Kidney (tissue), 14 donors: ENCODE measurements around the gene MSX1. TPM values are rescaled to one million over a fixed set of nuclear protein-coding genes. Genes with fewer than 3 reads are reported as not detected.
A peak's percentile ranks its signal among the peaks of the same experiment; 100 is the strongest.

Source experiments
- DNase-seq, 5 donors: peaks; one replicate each; pipeline ENCODE4 v3.0.0-alpha.2; 2013 to 2020
- FAIRE-seq: peaks from 2 replicates; lab custom pipeline; 2012; peaks lifted over from hg19 to GRCh38; lab: Jason Lieb, UNC
- H3K27ac ChIP-seq, 2 donors: one replicate each; pipeline ENCODE4 v1.7.0; 2013; ENCODE audit warnings: low read depth in 2 of 2, low read length in 2 of 2, inconsistent platforms in 1 of 2
- H3K27me3 ChIP-seq: one replicate; pipeline ENCODE4 v1.7.1; 2013; ENCODE audit warnings: low read length, inconsistent platforms; ENCODE audit not compliant: control insufficient read depth, insufficient read depth
- H3K36me3 ChIP-seq, 3 donors: one replicate each; pipeline versions ENCODE4 v1.7.0 to v1.7.1; 2013; ENCODE audit warnings: low read length in 3 of 3, control low read depth in 1 of 3, inconsistent platforms in 1 of 3; ENCODE audit not compliant: insufficient read depth in 3 of 3, control insufficient read depth in 2 of 3
- H3K4me1 ChIP-seq, 3 donors: one replicate each; pipeline versions ENCODE4 v1.7.0 to v1.7.1; 2013; ENCODE audit warnings: low read length in 3 of 3, inconsistent platforms in 1 of 3, low read depth in 1 of 3; ENCODE audit not compliant: control insufficient read depth in 2 of 3, insufficient read depth in 2 of 3
- H3K4me3 ChIP-seq, 3 donors: one replicate each; pipeline versions ENCODE4 v1.7.0 to v1.8.1; 2013; ENCODE audit warnings: low read length in 3 of 3, control low read depth in 1 of 3, inconsistent platforms in 1 of 3
- H3K9ac ChIP-seq, 3 donors: one replicate each; pipeline versions ENCODE4 v1.7.0 to v1.7.1; 2013; ENCODE audit warnings: low read length in 3 of 3, control low read depth in 1 of 3, inconsistent platforms in 1 of 3
- H3K9me3 ChIP-seq, 3 donors: one replicate each; pipeline versions ENCODE4 v1.7.0 to v1.7.1; 2013; ENCODE audit warnings: low read length in 3 of 3, control low read depth in 1 of 3, inconsistent platforms in 1 of 3; ENCODE audit not compliant: control insufficient read depth in 2 of 3, insufficient read depth in 1 of 3
- CTCF ChIP-seq: IDR thresholded peaks from 3 replicates; pipeline ENCODE4 v1.5.1; 2012; ENCODE audit warnings: mild to moderate bottlenecking, moderate library complexity, borderline replicate concordance; ENCODE audit not compliant: insufficient read depth; ENCODE audit errors: extremely low read depth
- intact Hi-C: fragments of 100-400 bp; cut with DNase I; formaldehyde crosslinking; loops from one replicate; pipeline ENCODE4 v1.11.1; 2022
- polyA plus RNA-seq: library from polyadenylated mRNA; stranded (reverse); fragments of 350-450 nt; fragmentation: Illumina TruSeq; extraction: RNeasy Lipid Tissue Mini Kit (QIAGEN cat#74804); gene quantifications from one replicate; pipeline ENCODE4 v1.2.3, GENCODE V29; 2014; ENCODE audit warnings: low read depth, low replicate concordance; ENCODE audit not compliant: insufficient read depth
- total RNA-seq: library from RNA; stranded (reverse); fragmentation: NEBNext Ultra II Directional; extraction: Animal tissue kit (Norgen Biotek cat#: 25700); gene quantifications from one replicate; pipeline ENCODE4 v1.2.1, GENCODE V29; 2021
- donor health status: control.
- donor health status: control.
- donor health status: control.
- donor health status: control.
- donor health status: control.
- donor health status: DM: yes; HTN: yes; CAD: no.
- donor health status: Normal renal cell carcinoma (clear cell type).

MSX1 gene
- total and polyA plus RNA-seq, 2 donors from 2014 or later: 2.3 to 3.0 TPM

DNA sequence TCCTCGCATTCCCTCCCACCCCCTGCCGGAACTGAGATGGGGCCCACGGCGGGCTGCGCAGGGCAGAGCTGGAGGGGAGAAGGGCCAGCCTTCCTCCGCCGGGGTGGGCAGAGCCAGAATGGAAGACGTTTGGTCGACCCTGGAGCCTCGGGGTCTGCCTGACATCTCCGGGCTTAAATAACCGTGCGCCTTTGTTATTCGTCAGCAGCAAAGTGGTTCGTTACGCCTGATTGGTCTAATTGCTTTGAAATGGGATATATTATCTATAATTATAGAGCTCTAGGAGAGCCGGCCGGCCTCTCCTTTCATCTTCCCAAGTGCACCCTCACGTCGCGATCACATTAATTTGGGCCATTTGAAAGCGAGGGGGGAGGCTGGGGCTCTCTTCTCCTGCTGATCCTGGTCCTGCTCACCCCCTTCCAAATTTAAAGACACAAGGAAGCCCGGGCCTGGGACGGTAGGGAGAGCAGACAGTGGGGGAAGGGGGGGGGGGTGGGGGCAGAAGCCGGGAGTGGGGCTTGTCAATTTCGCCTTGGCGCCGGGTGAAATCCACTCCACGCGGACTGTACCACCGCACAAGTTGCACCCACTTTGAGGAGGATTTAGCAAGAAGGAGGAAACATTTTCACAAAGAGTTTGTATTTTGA lies 4.7 kb upstream of the MSX1 start:
- H3K4me1 ChIP-seq: peaks cover 0 to 12% (median 6%) of the 10 kb centered on the region in 3 donors
- no peak for TF ChIP-seq CTCF
- DNase-seq (peak in 3 of 5 donors; percentile 39 to 59 (median 40)), FAIRE-seq (no peak)
- no peaks in the 10 kb centered on the region for H3K9me3 ChIP-seq
- H3K27me3 ChIP-seq: peaks cover 57% of the 10 kb centered on the region
- H3K36me3 ChIP-seq: no peaks in the 10 kb centered on the region
- intact Hi-C loops: no loop called here
- no peak overlapping the region for H3K27ac ChIP-seq
- no peak overlapping the region for H3K4me3 ChIP-seq
- H3K9ac ChIP-seq: no peak overlapping the region

- intact Hi-C loops: no loop called here
These were observed 4.0 kb upstream of the MSX1 start for GRCh38 chr4:4855301-4856070.

GRCh38 chr4:4856071-4857000 lies 3.1 kb upstream of the MSX1 start:
- Histone ChIP-seq H3K4me1 (peaks cover 0 to 16% (median 11%) of the 10 kb centered on the region in 3 donors), H3K9me3 (no peaks in the 10 kb centered on the region), H3K27ac (no peak overlapping the region), H3K4me3 (peak overlapping the region in 1 of 3 donors; percentile 25), H3K36me3 (no peaks in the 10 kb centered on the region), H3K9ac (no peak overlapping the region), H3K27me3 (peaks cover 66% of the 10 kb centered on the region)
- DNase-seq (peak in 4 of 5 donors; percentile 46 to 69 (median 62)), FAIRE-seq (no peak)
- intact Hi-C loops: no loop called here
- no peak for TF ChIP-seq CTCF

More at GRCh38 chr4:4855301-4856070, 4.0 kb upstream of the MSX1 start:
- Histone ChIP-seq H3K4me3 (no peak overlapping the region), H3K27ac (no peak overlapping the region), H3K36me3 (no peaks in the 10 kb centered on the region), H3K27me3 (peaks cover 59% of the 10 kb centered on the region), H3K9ac (no peak overlapping the region), H3K9me3 (no peaks in the 10 kb centered on the region), H3K4me1 (peaks cover 0 to 13% (median 6%) of the 10 kb centered on the region in 3 donors)
- no peak for TF ChIP-seq CTCF
- DNase-seq: peak in 3 of 5 donors; percentile 43 to 48 (median 43)
- FAIRE-seq: no peak
